Fibroblast of villous mesenchyme (primary cell): ENCODE measurements around the gene ATP4A. TPM values are rescaled to one million over a fixed set of nuclear protein-coding genes. Genes with fewer than 3 reads are reported as not detected.

Experiments
- DNase-seq: peaks from one replicate; pipeline ENCODE4 v3.0.0-alpha.2; 2010; ENCODE audit warnings: low read depth
- H3K4me3 ChIP-seq: 2 replicates; pipeline ENCODE4 v1.5.1; 2011; ENCODE audit warnings: low read depth, mild to moderate bottlenecking, low read length
- total RNA-seq: library from RNA; depleted of rRNA; stranded (reverse); fragments of >200 nt; gene quantifications from 2 replicates; pipeline ENCODE4 v1.2.3, GENCODE V29; 2012
- TF ChIP-seq, protein P1 (sequence below): IDR thresholded peaks from 2 replicates; pipeline ENCODE4 v1.5.1; 2012; ENCODE audit warnings: low read depth, mild to moderate bottlenecking, low read length; ENCODE audit not compliant: insufficient read depth

ATP4A gene
- total RNA-seq, 1 donor, result not detected

DNA sequence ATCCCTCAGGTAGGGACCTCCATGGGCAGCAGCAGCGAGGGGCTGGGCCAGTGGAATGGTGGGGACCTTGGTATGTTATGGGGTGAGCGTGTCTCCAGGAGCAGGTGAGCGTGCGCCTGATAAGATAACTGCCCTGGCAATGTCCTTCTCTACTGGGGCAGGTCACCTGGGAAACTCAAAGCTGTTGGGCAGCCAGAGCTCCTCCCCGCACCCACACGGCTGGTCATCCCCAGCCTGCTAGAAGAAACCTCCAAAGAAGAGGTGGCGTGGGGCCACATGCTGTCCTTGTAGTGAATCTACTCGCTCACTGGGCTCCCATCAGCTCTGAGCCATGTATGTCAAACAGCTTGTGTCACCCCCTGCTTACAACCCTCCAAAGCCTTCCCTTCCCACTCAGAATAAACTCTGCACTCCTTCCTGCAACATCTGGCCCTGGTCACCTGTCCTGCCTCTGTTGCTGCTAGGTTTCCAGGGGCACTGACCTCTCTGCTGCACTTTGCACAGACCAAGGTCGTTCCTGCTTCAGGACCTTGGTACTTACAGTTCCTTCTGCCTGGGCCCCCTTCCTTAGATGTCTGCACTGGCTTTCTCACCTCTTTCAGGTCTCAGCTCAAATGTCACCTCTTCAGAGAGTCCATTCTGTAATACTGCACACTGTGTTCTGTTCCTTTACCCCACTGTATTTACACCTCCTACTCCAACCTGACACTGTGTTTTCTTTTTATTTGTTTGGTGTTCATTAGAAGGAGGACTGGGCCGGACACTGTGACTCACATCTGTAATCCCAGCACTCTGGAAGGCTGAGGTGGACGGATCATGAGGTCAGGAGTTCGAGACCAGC is 1.8 kb upstream of the ATP4A start:
- TF ChIP-seq, protein P1, sequence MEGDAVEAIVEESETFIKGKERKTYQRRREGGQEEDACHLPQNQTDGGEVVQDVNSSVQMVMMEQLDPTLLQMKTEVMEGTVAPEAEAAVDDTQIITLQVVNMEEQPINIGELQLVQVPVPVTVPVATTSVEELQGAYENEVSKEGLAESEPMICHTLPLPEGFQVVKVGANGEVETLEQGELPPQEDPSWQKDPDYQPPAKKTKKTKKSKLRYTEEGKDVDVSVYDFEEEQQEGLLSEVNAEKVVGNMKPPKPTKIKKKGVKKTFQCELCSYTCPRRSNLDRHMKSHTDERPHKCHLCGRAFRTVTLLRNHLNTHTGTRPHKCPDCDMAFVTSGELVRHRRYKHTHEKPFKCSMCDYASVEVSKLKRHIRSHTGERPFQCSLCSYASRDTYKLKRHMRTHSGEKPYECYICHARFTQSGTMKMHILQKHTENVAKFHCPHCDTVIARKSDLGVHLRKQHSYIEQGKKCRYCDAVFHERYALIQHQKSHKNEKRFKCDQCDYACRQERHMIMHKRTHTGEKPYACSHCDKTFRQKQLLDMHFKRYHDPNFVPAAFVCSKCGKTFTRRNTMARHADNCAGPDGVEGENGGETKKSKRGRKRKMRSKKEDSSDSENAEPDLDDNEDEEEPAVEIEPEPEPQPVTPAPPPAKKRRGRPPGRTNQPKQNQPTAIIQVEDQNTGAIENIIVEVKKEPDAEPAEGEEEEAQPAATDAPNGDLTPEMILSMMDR, result no peak
- no peak for DNase-seq
- no peak overlapping the region for H3K4me3 ChIP-seq

DNA sequence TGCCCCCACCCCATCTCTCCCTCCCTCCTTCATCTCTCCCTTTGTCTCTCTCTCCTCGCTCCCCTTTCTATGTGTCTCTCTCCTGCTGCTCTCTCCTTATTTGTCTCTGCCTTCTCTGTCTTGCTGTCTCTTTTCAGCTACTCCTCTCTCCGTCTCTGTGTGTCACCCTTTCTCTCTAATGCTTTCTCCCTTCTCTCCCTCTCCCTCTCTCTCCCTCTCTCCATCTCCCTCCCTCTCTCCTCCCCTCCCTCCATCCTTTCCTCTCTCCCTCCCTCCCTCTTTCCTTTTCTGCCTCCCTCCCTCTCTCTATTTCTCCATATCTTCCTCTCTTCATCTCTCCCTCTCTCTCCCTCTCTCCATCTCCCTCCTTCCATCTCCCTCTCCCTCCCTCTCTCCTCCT is 682 bp downstream of the ATP4A start:
- TF ChIP-seq, protein P1, result no peak
- H3K4me3 ChIP-seq, result no peak overlapping the region
- DNase-seq, result no peak

DNA sequence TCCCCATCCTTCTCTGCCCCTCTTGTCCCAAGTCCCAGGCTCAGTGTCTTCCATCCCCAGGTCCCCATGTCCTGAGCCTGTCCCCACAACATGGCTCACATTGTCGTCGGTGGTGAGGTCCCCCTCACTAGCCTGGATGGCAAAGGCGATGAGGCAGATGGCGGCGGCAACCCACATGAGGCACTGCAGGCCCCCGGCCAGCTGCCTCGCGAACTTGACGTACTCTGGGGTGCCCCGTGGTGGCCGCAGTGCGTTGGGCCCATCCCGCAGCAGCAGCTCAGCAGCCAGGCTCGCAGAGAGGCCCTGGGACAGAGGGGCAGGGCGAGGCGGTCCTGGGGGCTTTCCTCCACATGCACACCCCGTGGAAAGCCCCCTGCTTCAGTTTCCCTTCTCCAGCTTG is 1.1 kb downstream of the ATP4A start:
- DNase-seq, result no peak
- TF ChIP-seq, protein P1, result no peak
- H3K4me3 ChIP-seq, result no peak overlapping the region

DNA sequence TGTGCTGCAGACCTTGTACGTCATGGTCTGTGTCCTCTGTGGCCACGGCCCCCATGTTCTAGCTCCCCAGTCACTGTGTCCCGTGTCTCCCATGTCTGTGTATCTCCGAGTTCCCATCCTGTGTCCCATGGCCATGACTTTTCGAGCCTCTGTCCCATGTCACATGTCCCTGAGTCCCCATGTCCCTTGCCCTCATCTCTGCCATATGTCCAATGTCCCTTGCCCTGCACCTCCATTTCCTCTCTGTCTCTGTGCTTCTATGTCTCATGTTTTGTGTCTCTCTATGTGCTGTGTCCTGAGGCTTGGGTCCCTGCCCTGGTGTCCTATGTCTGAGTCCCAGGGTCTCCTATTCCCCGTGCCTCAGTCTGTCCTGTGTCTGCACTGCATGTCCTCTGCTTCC is 2.0 kb downstream of the ATP4A start:
- no peak overlapping the region for H3K4me3 ChIP-seq
- no peak for DNase-seq
- TF ChIP-seq, protein P1, result no peak

DNA sequence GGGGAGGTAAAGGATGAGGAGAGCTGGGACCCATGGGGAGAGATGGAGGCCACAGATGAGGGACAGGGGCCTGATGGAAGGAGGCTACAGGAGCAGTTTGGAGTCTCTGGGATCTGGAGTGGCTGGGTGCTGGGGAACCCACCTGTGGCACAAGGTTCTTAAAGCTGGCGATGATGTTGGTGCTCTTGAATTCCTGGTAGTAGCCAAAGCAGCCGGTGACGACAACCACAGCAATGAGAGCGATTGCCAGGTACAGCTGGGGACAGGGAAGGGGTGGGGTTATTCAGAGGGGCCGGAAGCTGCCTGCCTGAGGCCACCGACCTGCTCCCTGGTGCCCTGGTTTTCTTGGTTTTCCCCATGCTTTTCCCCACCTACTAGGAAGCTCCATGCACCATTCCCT is 2.8 kb downstream of the ATP4A start:
- DNase-seq, result no peak
- TF ChIP-seq, protein P1, result no peak
- H3K4me3 ChIP-seq, result no peak overlapping the region

DNA sequence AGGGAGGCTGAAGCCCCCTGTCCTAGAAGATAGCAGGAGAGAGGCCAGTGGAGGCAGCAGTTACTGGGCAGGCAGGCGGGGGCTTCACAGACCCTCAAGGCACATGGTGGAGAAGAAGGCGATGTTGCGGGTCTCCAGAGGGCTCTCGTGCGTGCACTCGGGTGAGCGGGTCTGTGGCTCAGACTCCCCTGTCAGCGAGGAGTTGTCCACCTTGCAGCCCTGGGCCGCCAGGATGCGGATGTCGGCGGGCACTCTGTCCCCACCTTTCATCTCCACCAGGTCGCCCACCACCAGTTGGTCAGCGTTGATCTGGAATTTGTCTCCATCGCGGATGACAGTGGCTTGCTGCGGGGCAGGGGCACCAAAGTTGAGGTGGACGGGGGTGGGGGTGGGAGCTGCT is 3.2 kb downstream of the ATP4A start:
- TF ChIP-seq, protein P1, result no peak
- H3K4me3 ChIP-seq, result no peak overlapping the region
- DNase-seq, result no peak

DNA sequence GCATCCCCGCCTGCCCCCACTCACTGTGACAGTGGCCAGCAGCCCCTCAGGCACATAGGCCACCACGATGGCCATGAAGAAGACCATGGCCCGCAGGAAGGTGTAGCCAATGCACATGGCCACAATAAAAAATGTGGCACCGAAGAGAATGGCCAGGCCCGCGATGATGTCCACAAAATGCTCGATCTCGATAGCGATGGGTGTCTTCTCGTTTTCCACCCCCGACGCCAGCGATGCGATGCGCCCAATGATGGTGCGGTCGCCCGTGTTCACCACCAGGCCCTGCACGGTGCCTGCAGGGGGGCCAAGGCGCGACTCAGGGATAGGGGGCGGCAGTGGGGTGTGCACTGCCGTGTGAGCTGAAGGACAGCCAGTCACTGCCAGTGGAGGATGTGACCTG is 3.7 kb downstream of the ATP4A start:
- TF ChIP-seq, protein P1, result no peak
- DNase-seq, result no peak

More for the DNA sequence above, 3.7 kb downstream of the ATP4A start:
- H3K4me3 ChIP-seq, result no peak overlapping the region
